DND-41 (cell line): ENCODE data around the gene ZCWPW1.

Experiments used
- EZH2 ChIP-seq: IDR thresholded peaks from 3 replicates; pipeline ENCODE4 v1.6.1; 2012; ENCODE audit warnings: borderline replicate concordance, low read depth, mild to moderate bottlenecking, moderate library complexity, low read length, inconsistent platforms; ENCODE audit not compliant: severe bottlenecking
- TF ChIP-seq, protein P1 (sequence below): IDR thresholded peaks from 2 replicates; pipeline ENCODE4 v1.5.1; 2012; ENCODE audit warnings: borderline replicate concordance, low read length, moderate library complexity, mild to moderate bottlenecking; ENCODE audit not compliant: poor library complexity, severe bottlenecking; ENCODE audit errors: extremely low read depth

DNA sequence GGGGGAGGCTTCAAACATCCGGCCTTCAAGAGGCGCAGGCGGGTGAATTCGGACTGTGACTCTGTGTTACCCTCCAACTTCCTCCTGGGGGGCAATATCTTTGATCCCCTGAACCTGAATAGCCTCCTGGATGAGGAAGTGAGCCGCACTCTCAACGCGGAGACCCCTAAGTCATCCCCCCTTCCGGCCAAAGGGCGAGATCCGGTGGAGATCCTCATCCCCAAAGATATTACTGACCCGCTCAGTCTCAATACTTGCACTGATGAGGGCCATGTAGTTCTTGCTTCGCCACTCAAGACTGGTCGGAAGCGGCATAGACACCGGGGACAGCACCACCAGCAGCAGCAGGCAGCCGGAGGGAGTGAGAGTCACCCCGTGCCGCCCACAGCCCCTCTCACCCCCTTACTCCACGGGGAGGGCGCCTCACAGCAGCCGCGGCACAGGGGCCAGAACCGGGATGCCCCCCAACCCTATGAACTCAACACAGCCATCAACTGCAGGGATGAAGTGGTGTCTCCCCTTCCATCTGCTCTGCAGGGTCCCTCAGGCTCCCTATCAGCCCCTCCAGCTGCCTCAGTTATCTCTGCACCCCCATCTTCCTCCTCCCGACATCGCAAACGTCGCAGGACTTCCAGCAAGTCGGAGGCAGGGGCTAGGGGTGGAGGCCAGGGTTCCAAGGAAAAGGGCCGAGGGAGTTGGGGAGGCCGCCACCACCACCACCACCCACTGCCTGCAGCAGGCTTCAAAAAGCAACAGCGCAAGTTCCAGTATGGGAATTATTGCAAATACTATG lies 2.2 kb upstream of the ZCWPW1 start:
- TF ChIP-seq, protein P1, sequence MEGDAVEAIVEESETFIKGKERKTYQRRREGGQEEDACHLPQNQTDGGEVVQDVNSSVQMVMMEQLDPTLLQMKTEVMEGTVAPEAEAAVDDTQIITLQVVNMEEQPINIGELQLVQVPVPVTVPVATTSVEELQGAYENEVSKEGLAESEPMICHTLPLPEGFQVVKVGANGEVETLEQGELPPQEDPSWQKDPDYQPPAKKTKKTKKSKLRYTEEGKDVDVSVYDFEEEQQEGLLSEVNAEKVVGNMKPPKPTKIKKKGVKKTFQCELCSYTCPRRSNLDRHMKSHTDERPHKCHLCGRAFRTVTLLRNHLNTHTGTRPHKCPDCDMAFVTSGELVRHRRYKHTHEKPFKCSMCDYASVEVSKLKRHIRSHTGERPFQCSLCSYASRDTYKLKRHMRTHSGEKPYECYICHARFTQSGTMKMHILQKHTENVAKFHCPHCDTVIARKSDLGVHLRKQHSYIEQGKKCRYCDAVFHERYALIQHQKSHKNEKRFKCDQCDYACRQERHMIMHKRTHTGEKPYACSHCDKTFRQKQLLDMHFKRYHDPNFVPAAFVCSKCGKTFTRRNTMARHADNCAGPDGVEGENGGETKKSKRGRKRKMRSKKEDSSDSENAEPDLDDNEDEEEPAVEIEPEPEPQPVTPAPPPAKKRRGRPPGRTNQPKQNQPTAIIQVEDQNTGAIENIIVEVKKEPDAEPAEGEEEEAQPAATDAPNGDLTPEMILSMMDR = no peak
- no peak for TF ChIP-seq EZH2
